Hindlimb muscle (tissue), 1 donor: ENCODE data around the gene DNM3. TPM values are rescaled to one million over a fixed set of nuclear protein-coding genes. Genes with fewer than 3 reads are reported as not detected.
A peak's percentile ranks its signal among the peaks of the same experiment; 100 is the strongest.
"Not testable (repeated sequence)": the region's sequence is repeated elsewhere in the genome, so short reads cannot be mapped to it uniquely, and the experiment has no call there.

Experiments
- DNase-seq: peaks from one replicate; pipeline ENCODE4 v3.0.0-alpha.2; 2013
- polyA plus RNA-seq: library from polyadenylated mRNA; unstranded; fragments of 120-200 nt; gene quantifications from one replicate; pipeline ENCODE4 v1.2.1, GENCODE V29; 2013; ENCODE audit not compliant: insufficient read length

DNM3 gene
- polyA plus RNA-seq, 1 donor = 1.9 TPM

DNA sequence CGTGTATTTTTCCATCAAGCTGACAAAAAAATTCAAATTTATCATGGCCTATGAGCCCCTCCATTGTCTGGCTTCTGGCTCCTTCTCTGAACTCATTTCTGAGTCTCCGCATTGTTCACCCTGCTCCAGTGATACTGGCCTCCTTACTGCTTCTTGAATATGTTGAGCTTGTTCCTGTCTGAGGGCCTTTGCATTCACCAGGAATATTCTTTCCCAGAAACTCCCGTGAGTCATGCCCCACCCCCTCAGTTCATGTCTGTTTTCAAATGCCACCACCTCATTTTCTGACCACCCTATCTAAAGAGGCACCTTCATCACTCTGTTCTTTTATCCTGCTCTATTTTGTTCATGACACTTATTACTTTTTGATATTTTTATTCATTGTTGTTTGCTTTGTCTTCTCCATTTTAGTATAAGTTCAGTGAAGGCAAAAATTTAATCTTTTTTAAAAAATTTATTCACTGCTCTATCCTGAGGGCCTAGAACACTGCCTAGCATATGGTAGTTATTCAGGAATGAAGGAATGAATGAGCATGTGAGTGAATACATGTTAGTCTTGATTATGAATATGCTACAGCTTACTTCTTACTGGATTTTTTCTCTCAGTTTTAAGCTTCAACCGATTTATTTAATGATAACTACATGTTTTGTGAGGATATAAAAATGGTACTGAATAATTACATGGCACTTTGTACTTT, 438.8 kb downstream of the DNM3 start:
- DNase-seq = no peak

DNA sequence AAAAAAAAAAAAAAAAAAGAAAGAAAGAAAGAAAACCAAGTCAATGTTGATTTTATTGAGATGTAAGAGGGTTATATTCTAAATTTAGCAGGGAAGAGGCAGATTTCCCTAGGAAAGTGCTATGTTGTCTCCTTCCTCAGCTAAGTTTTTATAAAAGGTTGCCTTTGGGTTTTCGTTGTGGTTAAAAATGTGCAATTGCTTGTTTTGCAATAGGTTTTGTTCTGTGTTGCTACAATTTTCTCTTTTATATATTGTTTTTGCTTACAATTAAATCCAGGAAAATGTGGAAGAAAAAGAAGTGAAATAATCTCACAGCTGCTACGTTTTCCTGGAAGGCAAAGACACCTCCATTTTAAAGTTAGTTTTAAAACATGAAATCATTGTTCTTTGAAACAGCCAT, 442.5 kb downstream of the DNM3 start:
- no peak for DNase-seq

DNA sequence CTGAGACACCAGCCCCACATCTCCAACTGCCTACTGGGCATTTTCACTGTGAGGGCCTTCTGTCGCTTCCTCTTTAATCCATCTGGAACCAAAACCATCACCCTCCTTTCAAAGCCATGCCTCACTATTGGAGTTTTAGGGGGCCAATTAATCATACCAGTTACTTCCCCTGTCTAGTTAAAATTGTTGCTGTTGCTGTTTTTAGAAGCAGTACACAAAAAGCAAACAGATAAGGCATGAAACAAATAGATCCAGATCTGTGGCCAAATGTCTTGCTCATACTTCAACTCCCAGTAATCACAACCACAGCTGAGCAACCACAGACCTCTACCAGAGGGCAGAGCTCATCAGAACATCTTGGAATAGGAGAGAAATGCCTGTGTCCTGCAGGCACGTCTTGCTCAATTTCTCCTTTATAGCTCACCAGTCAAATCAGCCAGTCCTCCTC, 445.4 kb downstream of the DNM3 start:
- no peak for DNase-seq

DNA sequence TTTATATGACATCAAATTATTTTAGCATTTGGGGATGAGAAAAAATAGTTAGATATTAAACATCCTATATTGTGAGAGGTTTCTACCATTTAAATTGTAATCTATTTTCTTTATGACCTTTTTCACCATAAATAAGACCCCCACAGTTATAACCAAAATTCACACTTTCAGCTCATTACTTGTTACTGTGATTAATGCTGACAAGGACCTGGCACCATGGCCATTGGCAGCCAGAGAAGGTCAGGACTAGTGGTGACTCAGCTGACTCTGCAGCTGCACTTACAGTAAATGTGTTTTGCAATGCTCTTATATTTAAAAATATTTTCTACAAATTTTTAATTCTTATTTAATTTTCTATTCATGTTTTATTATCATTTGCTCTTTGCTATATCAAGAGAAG, 445.9 kb downstream of the DNM3 start:
- DNase-seq = peak; percentile 36

DNA sequence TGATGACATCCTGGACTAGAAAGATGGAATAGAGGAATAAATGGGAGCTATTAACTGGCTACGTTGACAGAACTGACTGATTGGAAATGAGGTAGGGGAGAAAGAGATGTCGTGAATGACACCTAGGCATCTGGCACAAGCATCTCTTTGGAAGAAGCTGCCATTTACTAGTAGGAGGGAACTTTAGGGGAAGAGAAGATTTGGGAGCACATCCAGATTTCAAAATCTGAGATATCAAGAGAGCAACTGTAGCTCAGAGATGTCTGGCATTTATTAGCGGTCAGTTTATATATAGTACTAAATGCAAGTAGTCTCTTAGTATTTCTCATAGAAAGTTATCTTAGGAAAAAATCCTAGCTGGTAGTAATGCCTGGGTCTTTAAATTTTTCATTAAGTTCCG, 447.3 kb downstream of the DNM3 start:
- no peak for DNase-seq

DNA sequence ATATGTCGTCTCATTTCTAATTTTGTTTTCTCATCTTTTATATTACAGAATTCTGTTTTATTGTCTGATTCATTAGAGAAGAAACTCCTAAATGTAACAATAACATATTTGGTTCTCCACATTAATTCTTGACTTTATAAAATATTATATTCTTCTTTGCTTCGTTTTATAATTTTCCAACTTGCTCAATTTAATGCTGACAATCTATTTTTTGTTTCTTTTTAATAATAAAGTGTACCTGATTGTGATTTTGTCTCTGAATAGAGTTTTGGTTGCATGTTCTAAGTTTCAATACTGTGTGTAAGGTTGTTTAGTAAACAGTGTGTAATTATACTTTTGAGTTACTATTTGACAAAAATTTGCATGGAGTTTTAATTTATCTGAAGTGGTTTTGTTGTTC, 448.1 kb downstream of the DNM3 start:
- DNase-seq = no peak

DNA sequence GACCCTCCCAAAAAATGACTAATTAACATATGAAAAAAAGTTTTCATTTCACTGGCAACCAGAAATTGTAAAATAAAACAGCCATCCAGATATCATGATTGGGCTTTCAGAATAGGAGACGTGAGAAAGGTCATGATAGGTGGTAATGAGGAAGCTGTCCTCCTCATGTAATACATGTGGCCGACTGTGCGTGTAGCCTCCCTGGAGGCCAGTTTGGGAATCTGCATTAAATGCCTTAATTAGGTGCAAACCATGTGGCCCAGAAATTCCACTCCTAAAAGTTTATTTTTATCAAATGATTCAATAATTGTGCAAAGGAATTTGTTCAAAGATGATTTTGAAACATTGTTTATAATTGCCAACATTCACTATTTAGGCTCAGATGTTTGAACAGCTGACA, 451.5 kb downstream of the DNM3 start:
- no peak for DNase-seq

DNA sequence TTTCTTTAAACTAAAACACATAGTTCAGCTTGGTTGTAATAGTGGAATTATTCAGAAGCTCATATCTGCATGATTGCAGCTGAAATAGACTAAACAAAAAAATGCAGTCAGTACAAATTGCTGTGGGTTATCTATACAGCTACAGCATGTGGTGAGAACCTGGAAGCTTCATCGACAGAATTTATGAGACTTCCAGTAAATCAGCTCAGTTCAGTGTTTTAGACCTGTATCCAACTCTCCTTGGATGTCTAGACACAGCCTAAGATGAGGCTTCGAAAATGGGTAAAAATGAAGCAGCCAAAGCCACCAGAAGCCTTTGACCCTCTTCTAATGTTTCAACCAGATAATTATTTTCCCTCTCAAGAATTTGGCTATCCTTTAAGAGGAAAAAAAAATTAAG, 452.1 kb downstream of the DNM3 start:
- DNase-seq = peak; percentile 51

DNA sequence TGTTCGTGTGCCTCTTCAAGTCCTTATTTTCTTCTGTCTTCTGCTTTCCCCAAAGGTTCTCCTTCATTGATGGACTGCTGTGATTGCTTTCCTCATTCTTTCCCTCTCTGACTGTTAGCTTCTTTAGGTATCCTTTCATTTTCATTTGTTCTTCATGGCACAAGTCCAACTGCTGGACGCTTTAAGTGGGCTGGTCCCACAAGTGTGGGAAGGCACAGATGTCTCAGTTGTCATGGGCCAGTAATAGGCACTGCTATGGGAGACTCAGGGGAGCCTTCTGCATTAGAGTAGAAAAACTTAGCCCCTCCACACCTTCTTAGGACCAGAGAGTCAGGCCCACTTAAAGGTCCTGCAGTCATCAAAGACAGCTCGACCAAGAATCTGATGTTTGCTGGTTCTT, 456.8 kb downstream of the DNM3 start:
- no peak for DNase-seq

DNA sequence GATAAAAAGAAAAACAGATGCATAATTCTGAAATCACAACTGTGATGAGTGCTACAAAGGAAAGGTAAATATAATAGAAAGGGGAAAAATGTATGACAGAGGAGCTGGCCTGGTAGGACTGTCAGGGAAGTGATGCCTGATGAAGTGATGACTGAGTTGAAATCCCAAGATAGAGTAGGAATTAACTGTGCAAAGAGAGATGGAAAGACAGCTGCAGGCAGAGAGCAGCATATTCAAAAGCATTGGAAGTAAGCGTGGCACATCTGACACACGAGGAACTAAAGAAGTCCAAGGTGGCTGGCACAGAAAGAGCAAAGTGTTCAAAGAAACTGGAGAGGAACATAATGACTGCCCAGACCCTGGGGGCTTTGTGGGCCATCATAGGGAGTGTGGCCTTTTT, 457.6 kb downstream of the DNM3 start:
- no peak for DNase-seq

DNA sequence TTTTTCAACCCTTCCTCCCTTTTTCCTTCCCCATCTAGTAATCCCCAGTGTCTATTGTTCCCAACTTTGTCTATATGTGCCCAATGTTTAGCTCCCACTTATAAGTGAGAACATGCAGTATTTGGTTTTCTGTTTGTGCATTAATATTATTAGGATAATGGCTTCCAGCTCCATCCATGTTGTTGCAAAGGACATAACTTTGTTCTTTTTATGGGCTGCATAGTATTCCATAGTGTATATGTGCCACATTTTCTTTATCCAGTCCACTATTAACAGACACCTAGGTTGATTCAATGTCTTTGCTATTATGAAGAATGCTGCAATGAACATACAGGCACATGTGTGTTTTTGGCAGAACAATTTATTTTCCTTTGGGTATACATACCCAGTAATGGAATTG, 458.2 kb downstream of the DNM3 start:
- DNase-seq = no peak

DNA sequence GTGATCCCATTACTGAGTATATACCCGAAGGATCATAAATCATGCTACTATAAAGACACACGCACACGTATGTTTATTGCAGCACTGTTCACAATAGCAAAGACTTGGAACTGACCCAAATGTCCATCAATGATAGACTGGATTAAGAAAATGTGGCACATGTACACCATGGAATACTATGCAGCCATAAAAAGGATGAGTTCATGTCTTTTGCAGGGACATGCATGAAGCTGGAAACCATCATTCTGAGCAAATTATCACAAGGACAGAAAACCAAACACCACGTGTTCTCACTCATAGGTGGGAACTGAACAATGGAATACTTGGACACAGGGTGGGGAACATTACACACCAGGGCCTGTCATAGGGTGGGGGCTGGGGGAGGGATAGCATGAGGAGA, 466.2 kb downstream of the DNM3 start:
- DNase-seq = not testable (repeated sequence)

DNA sequence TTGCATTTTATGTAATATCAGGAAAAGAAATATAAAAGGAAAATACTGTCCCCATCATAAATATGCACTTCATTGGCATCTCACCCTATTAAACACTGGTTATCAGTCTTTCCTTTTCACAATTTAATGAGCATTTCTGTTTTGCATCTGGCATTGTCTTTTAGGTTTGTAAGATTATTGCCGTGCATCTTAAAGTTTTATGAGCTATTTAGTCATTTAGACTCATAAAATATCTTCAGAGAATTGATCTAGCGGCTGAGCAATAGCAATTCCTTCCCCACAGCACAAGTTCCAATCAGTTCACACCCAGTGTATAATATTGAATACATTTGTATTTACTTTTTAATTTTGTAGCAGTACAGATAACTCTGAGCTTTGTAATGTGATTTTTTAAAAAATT, 466.8 kb downstream of the DNM3 start:
- no peak for DNase-seq

DNA sequence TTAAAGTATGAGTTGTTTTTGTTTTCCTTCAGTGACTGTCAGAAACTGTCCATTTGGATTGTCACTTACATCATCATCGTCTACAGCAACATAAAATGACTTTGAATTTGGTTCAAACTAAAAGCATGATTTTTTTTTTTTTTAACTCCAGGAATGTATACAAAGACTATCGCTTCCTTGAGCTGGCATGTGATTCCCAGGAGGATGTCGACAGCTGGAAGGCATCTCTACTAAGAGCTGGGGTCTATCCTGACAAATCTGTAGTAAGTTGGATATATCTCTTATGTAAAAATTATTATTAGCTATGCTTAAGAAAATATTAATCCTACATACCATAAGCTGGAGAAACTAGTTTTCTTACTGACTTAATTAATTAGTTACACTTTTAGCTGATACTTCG, 467.3 kb downstream of the DNM3 start:
- DNase-seq = no peak

DNA sequence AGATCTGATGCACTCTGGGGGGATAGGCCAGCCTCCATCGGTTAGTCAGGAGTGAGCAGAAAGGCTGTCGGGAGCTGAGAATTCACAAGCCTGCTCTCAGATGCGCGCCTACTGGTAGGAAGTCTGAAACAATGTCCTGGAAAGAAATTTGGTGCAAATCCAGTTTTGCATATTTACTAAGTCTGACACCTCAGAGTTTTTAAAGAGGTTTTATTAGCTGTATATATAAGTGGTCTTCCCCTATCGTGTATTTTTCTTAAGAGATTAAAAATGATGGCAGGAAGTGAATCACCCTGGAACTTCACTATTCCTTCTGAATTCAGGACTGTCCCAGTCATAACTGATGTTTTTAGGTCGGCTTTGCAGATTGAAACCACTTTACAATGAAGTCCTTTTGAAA, 479.4 kb downstream of the DNM3 start:
- no peak for DNase-seq

DNA sequence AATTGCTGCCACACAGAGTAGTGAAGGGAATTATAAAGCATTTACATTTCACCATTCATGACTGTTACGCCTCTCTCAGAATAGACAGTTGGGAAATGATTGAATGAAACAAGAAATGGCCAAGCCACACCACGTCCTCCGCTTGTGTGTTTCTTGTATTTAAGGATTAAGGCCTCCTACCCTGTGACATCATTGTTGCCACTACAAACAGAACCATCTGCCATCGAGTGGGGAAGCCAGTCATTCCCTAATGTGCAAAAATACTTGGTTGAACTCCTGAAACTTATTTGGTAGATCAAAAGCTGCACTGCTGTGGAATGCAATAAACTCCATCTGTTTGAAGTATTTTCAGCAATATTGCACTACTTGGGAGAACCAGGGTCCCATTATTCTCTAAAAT, 480.2 kb downstream of the DNM3 start:
- peak; percentile 52 for DNase-seq

DNA sequence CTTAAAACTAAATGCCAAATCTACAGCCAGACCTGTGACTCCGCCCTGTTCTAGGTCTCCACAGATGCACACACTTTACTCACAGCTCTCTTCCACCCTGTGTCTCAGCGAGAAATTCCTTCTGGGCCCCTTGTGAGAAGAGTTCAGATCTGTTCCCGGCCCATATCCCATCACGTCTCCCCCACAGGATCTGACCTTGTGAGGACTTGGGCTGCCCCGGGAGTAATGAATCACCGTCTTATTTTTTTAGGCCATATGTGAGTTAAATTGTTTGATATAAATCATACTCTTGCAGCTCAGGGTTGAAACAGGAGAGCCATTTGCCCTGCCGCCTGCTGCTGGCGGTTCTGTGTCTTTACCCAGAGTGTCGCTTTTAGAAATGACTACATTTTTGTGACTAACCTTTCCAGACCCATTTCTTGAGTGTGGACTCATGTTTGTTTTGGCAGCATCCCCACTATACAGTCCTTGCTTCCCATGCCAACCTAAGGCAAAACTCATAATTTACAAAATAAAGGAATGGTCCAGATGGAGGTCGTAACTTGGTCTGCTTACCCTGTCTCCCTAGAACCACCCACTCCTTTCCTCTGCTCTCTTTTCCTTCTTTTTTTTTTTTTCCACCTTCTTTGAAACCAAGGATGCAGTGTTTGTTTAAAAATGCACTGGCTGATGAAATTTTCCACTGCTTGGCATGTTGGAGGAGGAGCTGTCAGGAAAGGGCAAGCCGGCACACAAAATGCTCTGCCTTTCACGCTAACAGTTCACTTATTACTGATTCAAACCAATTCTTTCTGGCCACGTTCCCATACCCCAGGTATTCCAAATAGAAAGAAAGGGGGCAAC, 481.1 kb downstream of the DNM3 start:
- peak; percentile 76 for DNase-seq

DNA sequence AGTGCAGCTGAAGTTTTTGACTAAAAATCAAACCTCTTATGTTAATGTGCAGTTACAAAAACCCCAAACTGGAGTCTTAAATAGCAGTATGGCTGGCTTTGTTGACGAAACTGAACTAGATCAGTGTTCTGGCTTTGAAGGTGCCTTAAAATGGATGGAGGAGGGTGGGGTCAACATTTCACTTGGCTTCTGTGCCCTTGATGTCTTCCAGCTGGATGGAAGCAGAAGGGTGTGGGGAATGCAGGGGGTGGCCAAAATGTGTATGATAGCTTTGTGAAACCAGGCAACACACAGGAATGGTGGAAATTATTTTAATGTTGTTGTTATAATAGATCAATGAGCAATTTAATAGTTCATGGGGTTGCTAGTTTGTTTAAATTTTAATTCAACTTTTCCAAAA, 482.4 kb downstream of the DNM3 start:
- peak; percentile 59 for DNase-seq

DNA sequence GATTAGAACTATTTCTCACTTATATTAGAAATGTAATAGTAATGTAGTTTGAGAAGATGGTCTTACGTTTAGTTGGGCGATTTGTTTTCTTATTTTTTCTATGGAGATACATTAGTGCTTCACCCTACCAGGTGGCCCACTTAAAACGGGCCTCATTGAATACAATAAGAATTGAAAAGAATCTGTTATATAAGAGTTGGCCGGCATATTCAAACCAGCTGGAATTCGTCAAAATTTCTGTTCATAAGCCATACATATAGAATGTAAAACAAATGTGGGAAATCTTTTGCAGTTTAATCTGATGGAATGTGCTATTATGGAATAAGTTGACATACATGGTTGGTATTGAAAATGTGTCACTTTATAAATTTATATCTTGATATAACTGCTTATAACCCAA, 482.8 kb downstream of the DNM3 start:
- no peak for DNase-seq

DNA sequence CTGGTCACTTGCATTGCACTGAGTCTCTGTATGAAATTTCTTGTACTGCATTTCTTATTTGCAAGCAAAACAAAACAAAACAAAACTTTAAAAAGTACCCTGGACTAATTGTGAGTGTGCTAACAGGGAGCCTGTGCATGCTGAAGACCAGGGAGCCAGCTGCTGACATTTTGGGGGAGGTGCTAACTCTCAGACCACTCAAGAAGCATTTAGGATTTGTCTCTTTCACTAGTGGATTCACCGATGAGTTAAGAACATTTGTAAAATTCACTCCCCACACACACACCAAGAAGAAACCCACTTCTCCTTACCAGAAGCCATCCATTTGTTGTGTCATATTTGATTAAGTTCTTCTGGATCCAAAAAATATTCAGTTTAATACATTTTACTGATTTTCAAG, 483.5 kb downstream of the DNM3 start:
- DNase-seq = no peak

DNA sequence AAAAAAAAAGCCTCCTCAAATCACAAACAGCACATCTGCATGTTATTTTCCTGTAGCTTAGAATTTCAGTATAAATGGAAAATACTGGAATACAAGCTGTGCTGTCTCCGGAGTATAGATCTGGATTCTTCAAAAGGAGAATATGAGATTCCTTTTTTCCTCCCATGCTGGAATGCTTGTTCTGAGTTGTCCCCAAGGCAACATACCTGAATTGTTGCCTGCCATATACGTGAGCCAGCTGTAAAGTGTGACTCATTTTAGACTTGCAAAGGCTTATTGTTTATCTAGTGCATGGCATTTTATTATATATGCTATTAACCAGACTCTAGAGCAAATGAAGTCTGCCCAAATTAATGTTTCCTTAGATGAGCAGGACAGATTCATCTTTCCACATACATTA, 484.2 kb downstream of the DNM3 start:
- peak; percentile 73 for DNase-seq

DNA sequence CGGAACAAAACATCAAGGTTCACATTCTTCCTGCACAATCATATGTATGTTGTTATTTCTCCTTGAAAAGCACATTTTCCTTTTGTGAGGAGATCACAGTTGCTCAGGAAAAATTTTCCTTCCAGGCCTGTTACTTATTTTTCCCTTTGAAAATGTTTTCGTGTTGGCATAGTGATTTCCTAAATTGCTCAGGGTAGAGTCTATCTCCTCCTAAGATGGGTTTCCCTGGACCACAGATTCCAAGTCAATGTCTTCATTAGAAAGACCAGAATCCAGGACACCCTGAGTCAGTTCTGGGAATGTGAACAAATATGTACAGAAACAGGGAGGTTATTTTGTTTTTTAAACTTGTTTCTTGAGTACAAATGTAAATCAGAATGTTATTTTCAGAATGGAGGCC, 484.8 kb downstream of the DNM3 start:
- peak; percentile 15 for DNase-seq

DNA sequence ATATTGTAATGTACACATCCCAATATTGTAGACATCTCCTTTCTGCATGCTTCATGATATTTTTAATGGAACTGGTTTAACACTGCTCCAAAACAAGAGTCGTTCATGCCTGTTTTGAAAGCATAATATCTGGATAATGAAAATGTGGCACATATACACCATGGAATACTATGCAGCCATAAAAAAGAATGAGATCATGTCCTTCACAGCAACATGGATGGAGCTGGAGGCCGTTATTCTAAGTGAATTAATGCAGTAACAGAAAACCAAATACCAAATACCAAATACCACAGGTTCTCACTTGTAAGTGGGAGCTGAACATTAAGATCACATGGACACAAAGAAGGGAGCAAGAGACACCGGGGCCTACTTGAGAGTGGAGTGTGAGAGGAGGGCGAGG, 487.0 kb downstream of the DNM3 start:
- DNase-seq = no peak

DNA sequence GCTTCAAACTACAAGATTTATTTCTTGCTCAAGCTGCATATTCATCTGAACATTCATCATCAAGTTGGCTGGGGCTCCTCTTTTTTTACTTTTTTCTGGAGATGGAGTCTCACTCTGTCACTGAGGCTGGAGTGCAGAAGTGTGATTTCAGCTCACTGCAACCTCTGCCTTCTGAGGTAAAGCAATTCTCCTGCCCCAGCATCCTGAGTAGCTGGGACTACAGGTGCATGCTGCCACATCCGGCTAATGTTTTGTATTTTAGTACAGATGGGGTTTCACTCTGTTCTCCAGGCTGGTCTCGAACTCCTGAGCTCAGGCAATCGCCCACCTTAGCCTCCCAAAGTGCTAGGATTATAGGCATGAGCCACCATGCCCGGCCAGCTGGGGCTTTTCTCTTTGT, 490.9 kb downstream of the DNM3 start:
- DNase-seq = no peak
